PC-3 (cell line): Measurements from ENCODE around the gene KRT17. TPM values are rescaled to one million over a fixed set of nuclear protein-coding genes. Genes with fewer than 3 reads are reported as not detected.
"Not testable (repeated sequence)": the region's sequence is repeated elsewhere in the genome, so short reads cannot be mapped to it uniquely, and the experiment has no call there.

Source experiments
- ATAC-seq: fragments of 200-7000 bp; cut with Tn5 transposase; 2 replicates; pipeline ENCODE4 v1.9.1; 2020; ENCODE audit warnings: mild to moderate bottlenecking, moderate library complexity
- BruUV-seq: library from RNA; stranded (reverse); fragments of 400-500 nt; replicated peaks from 2 replicates; lab custom pipeline; 2021; lab: Mats Ljungman, UMichigan
- CTCF ChIA-PET: fragments of 300-600 bp; sonication (Branson Sonifier 250); formaldehyde crosslinking; loops from one replicate; lab custom pipeline; 2022; ENCODE audit warnings: antibody characterized with exemption; lab: Charles Lee
- POLR2A ChIA-PET: fragments of 300-600 bp; sonication (Branson Sonifier 250); formaldehyde crosslinking; loops from one replicate; lab custom pipeline; 2022; ENCODE audit warnings: antibody characterized with exemption; ENCODE audit not compliant: unreplicated experiment; lab: Charles Lee
- DNase-seq: peaks from one replicate; pipeline ENCODE4 v3.0.0-alpha.2; 2015
- H2AFZ ChIP-seq: fragments of 300-600 bp; sonication (generic); 2 replicates; pipeline ENCODE4 v1.6.0; 2016; ENCODE audit warnings: antibody characterized with exemption, low read length
- H3F3A ChIP-seq: fragments of 300-600 bp; sonication (generic); one replicate; pipeline ENCODE4 v1.6.0; 2017; ENCODE audit warnings: antibody characterized with exemption, low read length, control low read depth, mild to moderate bottlenecking; ENCODE audit not compliant: unreplicated experiment
- H3K27ac ChIP-seq: fragments of 300-600 bp; sonication (generic); 2 replicates; pipeline ENCODE4 v1.5.1; 2016; ENCODE audit warnings: mild to moderate bottlenecking, low read length
- H3K27me3 ChIP-seq: fragments of 300-600 bp; sonication (generic); 2 replicates; pipeline ENCODE4 v1.6.1; 2016; ENCODE audit warnings: low read length, mixed read lengths
- H3K36me3 ChIP-seq: fragments of 300-600 bp; sonication (generic); 2 replicates; pipeline ENCODE4 v1.6.1; 2016; ENCODE audit warnings: low read depth, mixed run types, low read length, mixed read lengths
- H3K4me1 ChIP-seq: fragments of 300-600 bp; sonication (generic); 2 replicates; pipeline ENCODE4 v1.5.1; 2016; ENCODE audit warnings: low read length; ENCODE audit not compliant: insufficient read depth
- H3K4me2 ChIP-seq: fragments of 300-600 bp; sonication (generic); 2 replicates; pipeline ENCODE4 v1.6.0; 2016; ENCODE audit warnings: low read length
- H3K4me3 ChIP-seq: fragments of 300-600 bp; sonication (generic); 2 replicates; pipeline ENCODE4 v1.5.1; 2016; ENCODE audit warnings: mild to moderate bottlenecking, low read length, mixed read lengths
- H3K79me2 ChIP-seq: fragments of 300-600 bp; sonication (generic); 2 replicates; pipeline ENCODE4 v1.6.1; 2017; ENCODE audit warnings: low read length, mixed read lengths
- H3K9ac ChIP-seq: fragments of 300-600 bp; sonication (generic); 2 replicates; pipeline ENCODE4 v1.6.0; 2016; ENCODE audit warnings: mild to moderate bottlenecking, low read length
- H3K9me2 ChIP-seq: fragments of 300-600 bp; sonication (generic); replicated peaks from 2 replicates; pipeline ENCODE4 v1.6.1; 2016; ENCODE audit warnings: mixed run types, low read length, mixed read lengths
- H3K9me3 ChIP-seq: fragments of 300-600 bp; sonication (generic); 2 replicates; pipeline ENCODE4 v1.6.1; 2016; ENCODE audit warnings: low read length, mixed read lengths
- H4K20me1 ChIP-seq: fragments of 300-600 bp; sonication (generic); 2 replicates; pipeline ENCODE4 v1.6.1; 2016; ENCODE audit warnings: low read length, mixed read lengths
- CTCF ChIP-seq: fragments of 300-600 bp; sonication (generic); conservative IDR thresholded peaks from 2 replicates; pipeline ENCODE4 v1.5.1; 2017; ENCODE audit warnings: antibody characterized with exemption, low read depth, mild to moderate bottlenecking, low read length
- EZH2 ChIP-seq: fragments of 300-600 bp; sonication (generic); IDR thresholded peaks from one replicate; pipeline ENCODE4 v1.6.1; 2017; ENCODE audit warnings: antibody characterized with exemption, mild to moderate bottlenecking, low read length; ENCODE audit not compliant: unreplicated experiment
- EZH2phosphoT487 ChIP-seq: fragments of 300-600 bp; sonication (generic); IDR thresholded peaks from 2 replicates; pipeline ENCODE4 v1.6.1; 2018; ENCODE audit warnings: mild to moderate bottlenecking, antibody characterized with exemption, low read length, borderline replicate concordance
- intact Hi-C: fragments of 100-400 bp; cut with micrococcal nuclease; formaldehyde crosslinking; loops from 2 replicates; pipeline ENCODE4 v1.9.0; 2023
- total RNA-seq: library from RNA; depleted of rRNA; stranded (reverse); fragments of >200 nt; gene quantifications from 2 replicates; pipeline ENCODE4 v1.2.3, GENCODE V29; 2014

Gene KRT17
- total RNA-seq, 1 experiment from 2014 or later: 92.1 TPM

GRCh38 chr17:41615454-41615853, 8.9 kb downstream of the KRT17 start:
- Histone ChIP-seq H3K9me3 (no peaks in the 10 kb centered on the region), H3K4me3 (no peak overlapping the region)
- POLR2A ChIA-PET: no interaction called here

GRCh38 chr17:41614767-41615166, 9.6 kb downstream of the KRT17 start:
- H3K9me2 ChIP-seq, H3K9me3 ChIP-seq, H2AFZ ChIP-seq, H3F3A ChIP-seq, H3K36me3 ChIP-seq, H3K79me2 ChIP-seq, H4K20me1 ChIP-seq, H3K4me1 ChIP-seq, CTCF ChIA-PET, H3K27ac ChIP-seq, H3K4me2 ChIP-seq, DNase-seq, H3K4me3 ChIP-seq, H3K9ac ChIP-seq, H3K27me3 ChIP-seq, BruUV-seq, intact Hi-C loops, ATAC-seq, POLR2A ChIA-PET: not testable (repeated sequence)

More at GRCh38 chr17:41615454-41615853, 8.9 kb downstream of the KRT17 start:
- H3F3A ChIP-seq: no peaks in the 10 kb centered on the region
- intact Hi-C loops: no loop called here
- no peak overlapping the region for H2AFZ ChIP-seq
- H3K9ac ChIP-seq: no peak overlapping the region
- no peaks in the 10 kb centered on the region for H3K27me3 ChIP-seq
- H3K4me1 ChIP-seq: peaks cover 10% of the 10 kb centered on the region
- H3K79me2 ChIP-seq: no peaks in the 10 kb centered on the region
- no peaks in the 10 kb centered on the region for H3K9me2 ChIP-seq
- no peak overlapping the region for H3K4me2 ChIP-seq
- H3K36me3 ChIP-seq: no peaks in the 10 kb centered on the region
- ATAC-seq (no peak), DNase-seq (peak; percentile 55)
- no peak for TF ChIP-seq CTCF
- no peak for TF ChIP-seq EZH2phosphoT487
- no peak for TF ChIP-seq EZH2
- BruUV-seq: no TSS peak
- no peaks in the 10 kb centered on the region for H4K20me1 ChIP-seq
- no peak overlapping the region for H3K27ac ChIP-seq
- CTCF ChIA-PET: no interaction called here

- no TSS peak for BruUV-seq
- no peak for ATAC-seq
- no peaks in the 10 kb centered on the region for H3K27me3 ChIP-seq
- H3K9me2 ChIP-seq: no peaks in the 10 kb centered on the region
- no peak overlapping the region for H2AFZ ChIP-seq
- no peak overlapping the region for H3K27ac ChIP-seq
- H3K4me2 ChIP-seq: no peak overlapping the region
- H3F3A ChIP-seq: no peaks in the 10 kb centered on the region
- ChIA-PET POLR2A (no interaction called here), CTCF (no interaction called here)
- no peaks in the 10 kb centered on the region for H3K36me3 ChIP-seq
- no peaks in the 10 kb centered on the region for H3K79me2 ChIP-seq
- no peak for TF ChIP-seq EZH2
- TF ChIP-seq CTCF: no peak
- no peak for TF ChIP-seq EZH2phosphoT487
- H3K4me3 ChIP-seq: no peak overlapping the region
- no peak overlapping the region for H3K9ac ChIP-seq
- no peaks in the 10 kb centered on the region for H4K20me1 ChIP-seq
- intact Hi-C loops: no loop called here
- H3K9me3 ChIP-seq: no peaks in the 10 kb centered on the region
- peaks cover 10% of the 10 kb centered on the region for H3K4me1 ChIP-seq
- DNase-seq: no peak
Measured at GRCh38 chr17:41614098-41614497, 10.3 kb downstream of the KRT17 start.
